ENCODE results near the gene MICAL3.
"Not testable (repeated sequence)": the region's sequence is repeated elsewhere in the genome, so short reads cannot be mapped to it uniquely, and the experiment has no call there.

Gene MICAL3

DNA sequence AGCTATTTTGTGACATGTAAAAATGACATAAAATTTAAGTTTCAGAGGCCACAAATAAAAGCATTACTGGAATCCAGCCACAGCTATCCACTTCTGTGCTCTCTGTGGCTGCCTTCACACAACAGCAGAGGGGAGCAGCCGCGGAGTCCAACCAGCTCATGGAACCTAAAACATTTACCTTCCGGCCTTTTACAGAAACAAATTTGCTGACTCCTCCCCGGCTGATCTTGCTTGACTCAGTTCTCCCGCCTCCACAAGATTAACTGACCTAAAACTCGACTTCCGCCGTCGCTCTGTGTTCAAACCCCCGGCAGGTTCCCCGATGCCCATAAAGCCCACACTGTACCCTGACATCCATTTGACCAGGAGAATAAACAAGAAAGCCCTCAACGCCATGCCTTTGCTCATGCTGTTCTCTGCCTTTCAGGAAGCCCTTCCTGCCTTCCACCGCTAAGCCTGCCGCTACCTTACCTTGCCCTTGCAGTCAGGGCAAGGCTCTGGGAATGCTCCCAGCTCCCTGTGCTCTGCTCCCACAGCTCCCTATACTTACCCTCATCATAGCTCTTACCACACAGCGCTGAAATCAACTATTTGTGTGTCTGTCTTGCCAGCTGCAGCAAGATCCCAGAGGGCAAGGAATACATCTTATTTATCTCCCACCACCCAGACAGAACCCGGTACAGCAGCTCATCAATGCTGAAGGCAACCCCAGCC is 35.4 kb downstream of the MICAL3 start:
- Histone ChIP-seq H3K4me3 (ENCODE audit: low read depth, low read length) (no peak overlapping the region), H3K36me3 (ENCODE audit: control insufficient read depth, insufficient read depth, low read length) (no peaks in the 10 kb centered on the region), H3K9me3 (ENCODE audit: control insufficient read depth, low read length) (no peaks in the 10 kb centered on the region), H3K27me3 (ENCODE audit: control insufficient read depth, insufficient read depth, low read length) (no peaks in the 10 kb centered on the region), H3K27ac (no peak overlapping the region), H3K79me2 (peaks cover 26% of the 10 kb centered on the region), H2AFZ (no peak overlapping the region), H3K4me1 (peaks cover 3% of the 10 kb centered on the region), H3K9ac (no peak overlapping the region), H3K4me2 (ENCODE audit: low read length) (no peak overlapping the region)
- TF ChIP-seq, protein P1, sequence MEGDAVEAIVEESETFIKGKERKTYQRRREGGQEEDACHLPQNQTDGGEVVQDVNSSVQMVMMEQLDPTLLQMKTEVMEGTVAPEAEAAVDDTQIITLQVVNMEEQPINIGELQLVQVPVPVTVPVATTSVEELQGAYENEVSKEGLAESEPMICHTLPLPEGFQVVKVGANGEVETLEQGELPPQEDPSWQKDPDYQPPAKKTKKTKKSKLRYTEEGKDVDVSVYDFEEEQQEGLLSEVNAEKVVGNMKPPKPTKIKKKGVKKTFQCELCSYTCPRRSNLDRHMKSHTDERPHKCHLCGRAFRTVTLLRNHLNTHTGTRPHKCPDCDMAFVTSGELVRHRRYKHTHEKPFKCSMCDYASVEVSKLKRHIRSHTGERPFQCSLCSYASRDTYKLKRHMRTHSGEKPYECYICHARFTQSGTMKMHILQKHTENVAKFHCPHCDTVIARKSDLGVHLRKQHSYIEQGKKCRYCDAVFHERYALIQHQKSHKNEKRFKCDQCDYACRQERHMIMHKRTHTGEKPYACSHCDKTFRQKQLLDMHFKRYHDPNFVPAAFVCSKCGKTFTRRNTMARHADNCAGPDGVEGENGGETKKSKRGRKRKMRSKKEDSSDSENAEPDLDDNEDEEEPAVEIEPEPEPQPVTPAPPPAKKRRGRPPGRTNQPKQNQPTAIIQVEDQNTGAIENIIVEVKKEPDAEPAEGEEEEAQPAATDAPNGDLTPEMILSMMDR (IDR thresholded peaks at IDR 0.05): no peak

DNA sequence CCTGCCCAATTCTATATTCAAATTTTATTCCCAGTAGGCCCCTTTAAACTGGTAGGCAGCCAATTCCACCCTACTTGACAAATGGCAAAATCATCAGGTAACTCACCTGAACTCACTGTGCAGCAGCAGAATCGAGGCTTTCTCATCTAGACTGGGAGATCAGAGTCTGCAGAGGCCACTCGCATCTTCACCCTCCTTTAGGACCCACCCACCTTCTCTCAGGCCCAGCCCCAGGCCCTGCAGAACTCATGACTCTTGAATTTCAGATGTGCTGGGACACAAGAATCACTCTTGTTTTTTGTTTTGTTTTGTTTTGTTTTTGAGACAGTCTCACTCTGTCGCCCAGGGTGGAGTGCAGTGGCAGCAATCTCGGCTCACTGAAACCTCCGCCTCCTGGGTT is 38.8 kb downstream of the MICAL3 start:
- TF ChIP-seq, protein P1 (IDR thresholded peaks at IDR 0.05): no peak
- H3K27ac ChIP-seq: peak overlapping the region; percentile 53
- H3K27me3 ChIP-seq (ENCODE audit: control insufficient read depth, insufficient read depth, low read length): no peaks in the 10 kb centered on the region
- no peak overlapping the region for H3K4me2 ChIP-seq (ENCODE audit: low read length)
- no peaks in the 10 kb centered on the region for H3K36me3 ChIP-seq (ENCODE audit: control insufficient read depth, insufficient read depth, low read length)
- H2AFZ ChIP-seq: no peak overlapping the region
- no peak overlapping the region for H3K4me3 ChIP-seq (ENCODE audit: low read depth, low read length)
- H3K4me1 ChIP-seq: peaks cover 3% of the 10 kb centered on the region
- H3K79me2 ChIP-seq: peaks cover 12% of the 10 kb centered on the region
- no peak overlapping the region for H3K9ac ChIP-seq
- H3K9me3 ChIP-seq (ENCODE audit: control insufficient read depth, low read length): no peaks in the 10 kb centered on the region

DNA sequence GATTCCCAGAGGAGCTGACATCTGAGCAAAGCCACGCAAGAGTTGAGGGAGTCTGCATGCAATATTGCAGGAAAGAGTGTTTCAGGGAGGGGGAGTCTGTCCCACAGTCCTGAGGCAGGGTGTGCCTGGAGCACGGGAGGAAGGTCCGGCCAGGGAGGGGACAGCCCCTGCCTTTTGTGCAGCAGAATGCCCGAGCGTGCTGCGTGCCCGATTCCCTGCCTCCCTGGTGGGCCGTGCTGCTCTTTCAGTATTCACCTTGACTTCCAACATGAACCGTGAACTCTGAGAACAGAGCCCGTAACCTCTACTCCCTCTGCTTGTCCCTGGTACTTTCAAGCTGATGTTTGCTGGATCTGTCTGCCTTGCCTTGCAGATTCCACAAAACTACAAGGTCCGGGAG is 39.3 kb downstream of the MICAL3 start:
- H3K4me2 ChIP-seq (ENCODE audit: low read length); H3K4me3 ChIP-seq (ENCODE audit: low read depth, low read length); H3K79me2 ChIP-seq; H3K9ac ChIP-seq; H3K27me3 ChIP-seq (ENCODE audit: control insufficient read depth, insufficient read depth, low read length); H2AFZ ChIP-seq; H3K4me1 ChIP-seq; H3K9me3 ChIP-seq (ENCODE audit: control insufficient read depth, low read length); H3K36me3 ChIP-seq (ENCODE audit: control insufficient read depth, insufficient read depth, low read length): not testable (repeated sequence)
- H3K27ac ChIP-seq: peak overlapping the region; percentile 53

DNA sequence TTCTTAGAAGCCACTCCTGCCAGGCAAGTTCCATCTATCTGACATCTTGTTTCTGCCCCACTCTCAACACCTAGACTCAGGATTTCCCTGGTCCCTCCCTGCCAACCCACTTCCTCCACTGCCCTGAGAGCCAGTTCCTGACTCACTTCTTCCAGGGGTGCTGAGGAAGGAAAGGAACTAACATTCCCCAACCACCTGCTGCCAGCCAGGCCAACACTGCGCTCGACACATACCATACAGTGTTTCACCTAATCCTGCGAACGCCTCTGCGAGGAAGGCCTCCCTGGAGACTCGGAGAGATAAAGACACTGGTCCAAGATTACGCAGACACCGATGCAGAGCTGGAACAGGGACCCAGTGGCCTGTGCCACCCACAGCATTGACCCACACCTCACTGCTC is 40.2 kb downstream of the MICAL3 start:
- Histone ChIP-seq H3K27ac (no peak overlapping the region), H3K4me2 (ENCODE audit: low read length) (no peak overlapping the region), H3K9ac (no peak overlapping the region), H3K9me3 (ENCODE audit: control insufficient read depth, low read length) (no peaks in the 10 kb centered on the region), H3K4me1 (peaks cover 9% of the 10 kb centered on the region), H3K4me3 (ENCODE audit: low read depth, low read length) (no peak overlapping the region), H3K27me3 (ENCODE audit: control insufficient read depth, insufficient read depth, low read length) (no peaks in the 10 kb centered on the region), H3K79me2 (peaks cover 5% of the 10 kb centered on the region), H2AFZ (no peak overlapping the region), H3K36me3 (ENCODE audit: control insufficient read depth, insufficient read depth, low read length) (no peaks in the 10 kb centered on the region)
- TF ChIP-seq, protein P1 (IDR thresholded peaks at IDR 0.05): no peak

DNA sequence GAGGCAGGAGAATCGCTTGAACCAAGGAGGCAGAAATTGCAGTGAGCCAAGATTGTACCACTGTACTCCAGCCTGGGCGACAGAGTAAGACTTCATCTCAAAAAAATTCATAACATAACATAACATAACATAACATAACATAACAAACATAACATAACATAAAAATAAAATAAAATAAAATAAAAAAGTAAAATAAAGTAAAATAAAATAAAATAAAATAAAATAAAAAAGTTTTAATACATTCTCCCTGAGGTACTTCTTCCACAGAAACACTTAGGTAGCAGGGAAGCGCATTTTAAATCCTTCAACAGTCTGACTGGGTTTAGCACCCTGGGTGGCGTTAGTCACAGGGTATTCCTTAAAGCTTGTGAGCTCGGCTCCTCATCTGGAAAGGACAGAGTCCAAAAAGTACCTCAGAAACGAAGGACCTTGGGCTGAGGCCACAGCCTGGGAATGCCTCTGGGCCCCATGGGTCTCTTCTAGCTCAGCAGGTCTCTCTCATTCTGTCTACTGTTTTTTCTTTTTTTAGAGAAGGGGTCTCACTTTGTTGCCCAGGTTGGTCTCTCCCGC is 41.7 kb downstream of the MICAL3 start:
- no peak overlapping the region for H3K4me2 ChIP-seq (ENCODE audit: low read length)
- H3K36me3 ChIP-seq (ENCODE audit: control insufficient read depth, insufficient read depth, low read length): no peaks in the 10 kb centered on the region
- H3K27ac ChIP-seq: no peak overlapping the region
- no peak overlapping the region for H3K4me3 ChIP-seq (ENCODE audit: low read depth, low read length)
- H3K27me3 ChIP-seq (ENCODE audit: control insufficient read depth, insufficient read depth, low read length): no peaks in the 10 kb centered on the region
- H3K4me1 ChIP-seq: peaks cover 9% of the 10 kb centered on the region
- TF ChIP-seq, protein P1 (IDR thresholded peaks at IDR 0.05): no peak
- peaks cover 5% of the 10 kb centered on the region for H3K79me2 ChIP-seq
- H2AFZ ChIP-seq: no peak overlapping the region
- no peak overlapping the region for H3K9ac ChIP-seq
- H3K9me3 ChIP-seq (ENCODE audit: control insufficient read depth, low read length): no peaks in the 10 kb centered on the region
